ENCODE results near the gene NRM. TPM values are rescaled to one million over a fixed set of nuclear protein-coding genes. Genes with fewer than 3 reads are reported as not detected.

Gene NRM
- total RNA-seq, 1 donor from 2014 or later = 1.8 TPM

Other genes with a start within 250 kb of the NRM start
- 465 and 1,088 TPM in 2 replicates for gene HLA-E, start 201.5 kb downstream of the NRM start, total RNA-seq
- 43.1 and 53.1 TPM in 2 replicates for gene GNL1, start 134.5 kb downstream of the NRM start, total RNA-seq
- gene PRR3, start 133.7 kb downstream of the NRM start, total RNA-seq = 2.2 and 2.5 TPM in 2 replicates
- gene ABCF1, start 119.5 kb downstream of the NRM start, total RNA-seq = 29.3 and 43.2 TPM in 2 replicates
- gene PPP1R10, start 73.7 kb downstream of the NRM start, total RNA-seq = 9.1 and 10.1 TPM in 2 replicates
- 35.9 and 60.9 TPM in 2 replicates for gene MRPS18B, start 73.1 kb downstream of the NRM start, total RNA-seq
- gene ATAT1, start 64.1 kb downstream of the NRM start, total RNA-seq = 2.7 and 3.4 TPM in 2 replicates
- 1.7 and 3.2 TPM in 2 replicates for gene C6orf136, start 43.9 kb downstream of the NRM start, total RNA-seq
- 30.3 and 36.9 TPM in 2 replicates for gene DHX16, start 18.0 kb downstream of the NRM start, total RNA-seq
- 25.2 and 37.4 TPM in 2 replicates for gene PPP1R18, start 4.3 kb downstream of the NRM start, total RNA-seq
- 4.9 and 5.7 TPM in 2 replicates for gene MDC1, start 26.3 kb upstream of the NRM start, total RNA-seq
- gene TUBB, start 29.4 kb upstream of the NRM start, total RNA-seq = 397 and 399 TPM in 2 replicates
- 52.5 and 55.2 TPM in 2 replicates for gene FLOT1, start 51.7 kb upstream of the NRM start, total RNA-seq
- 46.3 and 86.1 TPM in 2 replicates for gene IER3, start 53.6 kb upstream of the NRM start, total RNA-seq
- gene DDR1, start 193.5 kb upstream of the NRM start, total RNA-seq = 4.0 and 10.1 TPM in 2 replicates
- 10.4 and 13.7 TPM in 2 replicates for gene GTF2H4, start 217.2 kb upstream of the NRM start, total RNA-seq
- gene VARS2, start 223.3 kb upstream of the NRM start, total RNA-seq = 11.1 and 16.6 TPM in 2 replicates
- gene SFTA2, start 241.2 kb upstream of the NRM start, total RNA-seq = not detected in 2 replicates
- not detected in 2 replicates for gene MUCL3, start 250.0 kb upstream of the NRM start, total RNA-seq

Data from dermis microvascular lymphatic vessel endothelial cell (primary cell).